Lower leg skin (tissue), 3 donors: ENCODE results near the gene PSME4.
"Not testable (repeated sequence)": the region's sequence is repeated elsewhere in the genome, so short reads cannot be mapped to it uniquely, and the experiment has no call there.

Source experiments
- POLR2A ChIP-seq, 2 donors: fragments of 450-650 bp; IDR thresholded peaks; one replicate each; pipeline ENCODE4 v1.6.1; 2016 to 2017; ENCODE audit warnings: antibody characterized with exemption in 2 of 2, mild to moderate bottlenecking in 1 of 2, moderate library complexity in 1 of 2
- TF ChIP-seq, protein P1 (sequence below), 3 donors: fragments of 450-650 bp; IDR thresholded peaks; one replicate each; pipeline ENCODE4 v1.5.1; 2016; ENCODE audit warnings: antibody characterized with exemption in 3 of 3, mild to moderate bottlenecking in 3 of 3, moderate library complexity in 2 of 3

DNA sequence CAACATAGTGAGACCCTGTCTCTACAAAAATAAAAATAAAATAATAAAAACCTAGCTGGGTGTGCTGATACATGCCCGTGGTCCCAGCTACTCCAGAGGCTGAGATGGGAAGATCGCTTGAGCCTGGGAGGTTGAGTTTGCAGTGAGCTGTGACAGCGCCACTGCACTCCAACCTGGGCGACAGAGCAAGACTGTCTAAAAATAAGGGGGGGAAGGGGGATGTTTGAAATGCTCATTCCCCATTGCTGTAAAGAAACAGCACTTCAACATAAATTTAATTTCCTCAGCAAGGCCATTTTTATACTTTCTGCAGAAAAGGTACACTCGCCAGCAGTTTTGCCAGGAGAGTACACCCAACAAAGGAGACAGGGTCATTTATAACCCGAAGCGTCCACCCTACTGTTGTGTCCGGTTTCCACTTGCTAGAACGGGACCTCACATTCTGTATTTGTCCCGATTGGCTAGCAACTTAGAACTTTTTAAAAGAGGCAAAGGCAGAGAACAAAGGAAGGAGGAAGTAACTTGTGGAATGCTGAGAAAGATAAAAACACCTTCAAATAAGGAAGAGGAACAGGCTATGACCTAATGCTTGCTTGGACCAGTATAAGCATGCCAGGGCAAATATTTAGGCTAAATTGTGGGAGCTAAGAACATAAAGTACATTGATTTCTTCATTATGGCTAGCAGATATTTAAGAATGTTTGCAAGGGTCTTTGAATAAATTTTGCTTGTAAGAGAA is 9.1 kb downstream of the PSME4 start:
- TF ChIP-seq, protein P1, sequence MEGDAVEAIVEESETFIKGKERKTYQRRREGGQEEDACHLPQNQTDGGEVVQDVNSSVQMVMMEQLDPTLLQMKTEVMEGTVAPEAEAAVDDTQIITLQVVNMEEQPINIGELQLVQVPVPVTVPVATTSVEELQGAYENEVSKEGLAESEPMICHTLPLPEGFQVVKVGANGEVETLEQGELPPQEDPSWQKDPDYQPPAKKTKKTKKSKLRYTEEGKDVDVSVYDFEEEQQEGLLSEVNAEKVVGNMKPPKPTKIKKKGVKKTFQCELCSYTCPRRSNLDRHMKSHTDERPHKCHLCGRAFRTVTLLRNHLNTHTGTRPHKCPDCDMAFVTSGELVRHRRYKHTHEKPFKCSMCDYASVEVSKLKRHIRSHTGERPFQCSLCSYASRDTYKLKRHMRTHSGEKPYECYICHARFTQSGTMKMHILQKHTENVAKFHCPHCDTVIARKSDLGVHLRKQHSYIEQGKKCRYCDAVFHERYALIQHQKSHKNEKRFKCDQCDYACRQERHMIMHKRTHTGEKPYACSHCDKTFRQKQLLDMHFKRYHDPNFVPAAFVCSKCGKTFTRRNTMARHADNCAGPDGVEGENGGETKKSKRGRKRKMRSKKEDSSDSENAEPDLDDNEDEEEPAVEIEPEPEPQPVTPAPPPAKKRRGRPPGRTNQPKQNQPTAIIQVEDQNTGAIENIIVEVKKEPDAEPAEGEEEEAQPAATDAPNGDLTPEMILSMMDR (IDR thresholded peaks at IDR 0.05): not testable (repeated sequence)
- not testable (repeated sequence) for TF ChIP-seq POLR2A (IDR thresholded peaks at IDR 0.05)
